HG03196 (cell line): ENCODE measurements around the gene C1QTNF9B.

Source experiments
- ATAC-seq: cut with Tn5 transposase; IDR thresholded peaks from one replicate; pipeline ENCODE4 v1.9.1; 2021; ENCODE audit not compliant: unreplicated experiment

The C1QTNF9B gene

GRCh38 chr13:23859904-23860303 is 37.4 kb downstream of the C1QTNF9B start:
- ATAC-seq, result no peak

- no peak for ATAC-seq
Observed at GRCh38 chr13:23859455-23859854, 37.8 kb downstream of the C1QTNF9B start.

GRCh38 chr13:23858546-23858945 is 38.8 kb downstream of the C1QTNF9B start:
- ATAC-seq, result no peak

GRCh38 chr13:23856008-23856750 is 41.1 kb downstream of the C1QTNF9B start:
- ATAC-seq, result no peak

- ATAC-seq, result no peak
Observed at GRCh38 chr13:23855360-23855759, 41.9 kb downstream of the C1QTNF9B start.

- no peak for ATAC-seq
Observed at GRCh38 chr13:23852351-23852750, 45.0 kb downstream of the C1QTNF9B start.

- ATAC-seq, result no peak
Observed at GRCh38 chr13:23851106-23851505, 46.2 kb downstream of the C1QTNF9B start.

GRCh38 chr13:23850134-23850533 is 47.2 kb downstream of the C1QTNF9B start:
- no peak for ATAC-seq

- ATAC-seq, result no peak
Observed at GRCh38 chr13:23849670-23850069, 47.6 kb downstream of the C1QTNF9B start.

- no peak for ATAC-seq
Observed at GRCh38 chr13:23848646-23849141, 48.6 kb downstream of the C1QTNF9B start.

- ATAC-seq, result no peak
Observed at GRCh38 chr13:23848019-23848418, 49.3 kb downstream of the C1QTNF9B start.

GRCh38 chr13:23847497-23847896 is 49.8 kb downstream of the C1QTNF9B start:
- ATAC-seq, result no peak

- ATAC-seq, result no peak
Observed at GRCh38 chr13:23845105-23845725, 52.1 kb downstream of the C1QTNF9B start.

- ATAC-seq, result no peak
Observed at GRCh38 chr13:23844132-23844531, 53.2 kb downstream of the C1QTNF9B start.

GRCh38 chr13:23843436-23843835 is 53.9 kb downstream of the C1QTNF9B start:
- ATAC-seq, result no peak

GRCh38 chr13:23842406-23842805 is 54.9 kb downstream of the C1QTNF9B start:
- ATAC-seq, result no peak
